HG03108 (cell line): Measurements from ENCODE around the gene PSG4.
"Not testable (repeated sequence)": the region's sequence is repeated elsewhere in the genome, so short reads cannot be mapped to it uniquely, and the experiment has no call there.

Experiments
- ATAC-seq: cut with Tn5 transposase; IDR thresholded peaks from one replicate; pipeline ENCODE4 v1.9.1; 2021; ENCODE audit warnings: moderate library complexity; ENCODE audit not compliant: unreplicated experiment

PSG4 gene

DNA sequence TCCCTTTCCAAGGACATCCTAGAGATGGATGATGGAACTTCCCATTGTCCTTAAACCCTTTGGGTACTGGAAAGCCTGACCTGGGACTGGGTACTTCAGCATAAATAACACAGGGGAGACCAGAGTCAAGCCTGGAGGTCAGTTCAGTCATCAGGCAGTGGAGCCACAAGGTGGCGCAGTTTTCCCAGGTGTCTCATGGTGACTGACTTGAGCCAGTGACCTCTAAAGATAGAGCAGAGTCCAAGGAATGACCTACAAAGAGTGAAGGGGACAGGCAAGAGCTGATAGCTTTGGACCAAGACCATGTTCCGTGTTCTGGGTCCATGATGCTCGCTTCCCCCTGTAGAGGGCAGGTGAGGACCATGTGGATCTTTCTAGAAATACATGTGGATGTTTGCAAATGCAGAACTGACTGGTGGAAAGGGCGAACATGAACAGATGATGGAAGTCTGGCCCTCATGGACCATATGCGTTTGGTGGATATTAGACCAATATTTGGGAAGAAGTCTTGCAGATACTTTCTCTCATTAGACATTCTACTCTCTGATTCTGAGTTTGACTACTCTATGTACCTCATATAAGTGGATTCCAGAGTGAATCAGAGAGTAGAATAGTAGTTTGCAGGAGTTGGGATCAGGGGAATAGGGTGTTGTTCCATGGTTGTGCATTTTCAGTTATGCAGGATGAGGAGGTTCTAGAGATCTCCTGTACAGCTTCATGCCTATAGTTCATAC, 6.6 kb downstream of the PSG4 start:
- ATAC-seq = not testable (repeated sequence)

DNA sequence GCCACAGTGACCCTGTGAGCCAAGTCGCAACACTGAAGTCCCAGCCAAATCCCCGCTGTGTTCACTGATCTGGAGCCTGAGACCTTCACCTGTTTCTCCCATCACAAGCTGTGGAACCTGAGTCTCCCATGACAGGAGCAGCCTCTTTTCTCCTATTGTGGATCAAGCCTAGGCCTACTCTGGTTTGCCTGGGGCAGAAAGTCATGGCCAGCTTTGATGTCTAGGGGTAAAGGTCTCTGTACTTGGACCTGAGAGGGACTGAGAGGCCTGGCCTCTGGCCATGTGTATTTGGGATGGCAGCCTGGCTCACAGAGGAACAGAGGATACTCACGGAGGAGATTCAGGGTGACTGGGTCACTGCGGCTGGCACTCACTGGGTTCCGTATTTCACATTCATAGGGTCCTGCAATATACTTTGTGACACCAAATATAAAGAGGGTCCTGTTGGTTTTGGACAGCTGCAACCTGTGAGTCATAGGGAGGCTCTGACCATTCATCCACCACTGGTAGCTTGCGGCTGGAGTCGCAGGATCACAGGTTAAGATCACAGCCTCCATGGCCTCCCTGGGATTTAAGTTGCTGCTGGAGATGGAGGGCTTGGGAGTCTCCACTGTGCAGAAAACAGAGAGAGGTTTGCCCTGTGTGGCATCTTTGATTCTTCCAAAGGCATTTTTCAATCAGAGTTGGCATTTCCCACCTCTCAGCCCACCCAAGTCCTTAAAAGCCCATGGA, 7.6 kb downstream of the PSG4 start:
- not testable (repeated sequence) for ATAC-seq

DNA sequence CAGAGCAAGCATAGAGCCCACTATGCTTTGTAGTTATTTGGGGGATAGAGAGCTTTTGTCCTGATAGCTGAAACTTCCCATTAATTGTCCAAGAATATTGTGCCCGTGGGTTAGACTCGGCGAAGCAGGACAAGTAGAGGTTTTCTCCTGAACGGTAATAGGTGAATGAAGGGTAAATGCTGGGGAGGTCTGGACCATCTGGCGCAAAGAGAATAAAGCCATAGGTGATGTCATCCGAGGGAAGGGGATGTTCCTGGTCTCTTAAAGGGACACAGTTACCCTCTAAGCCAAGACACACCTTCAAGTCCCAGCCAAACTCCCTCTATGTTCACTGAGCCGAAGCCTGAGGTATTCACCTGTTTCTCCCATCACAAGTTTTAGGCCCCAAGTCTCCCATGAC, 11.0 kb downstream of the PSG4 start:
- ATAC-seq = not testable (repeated sequence)

DNA sequence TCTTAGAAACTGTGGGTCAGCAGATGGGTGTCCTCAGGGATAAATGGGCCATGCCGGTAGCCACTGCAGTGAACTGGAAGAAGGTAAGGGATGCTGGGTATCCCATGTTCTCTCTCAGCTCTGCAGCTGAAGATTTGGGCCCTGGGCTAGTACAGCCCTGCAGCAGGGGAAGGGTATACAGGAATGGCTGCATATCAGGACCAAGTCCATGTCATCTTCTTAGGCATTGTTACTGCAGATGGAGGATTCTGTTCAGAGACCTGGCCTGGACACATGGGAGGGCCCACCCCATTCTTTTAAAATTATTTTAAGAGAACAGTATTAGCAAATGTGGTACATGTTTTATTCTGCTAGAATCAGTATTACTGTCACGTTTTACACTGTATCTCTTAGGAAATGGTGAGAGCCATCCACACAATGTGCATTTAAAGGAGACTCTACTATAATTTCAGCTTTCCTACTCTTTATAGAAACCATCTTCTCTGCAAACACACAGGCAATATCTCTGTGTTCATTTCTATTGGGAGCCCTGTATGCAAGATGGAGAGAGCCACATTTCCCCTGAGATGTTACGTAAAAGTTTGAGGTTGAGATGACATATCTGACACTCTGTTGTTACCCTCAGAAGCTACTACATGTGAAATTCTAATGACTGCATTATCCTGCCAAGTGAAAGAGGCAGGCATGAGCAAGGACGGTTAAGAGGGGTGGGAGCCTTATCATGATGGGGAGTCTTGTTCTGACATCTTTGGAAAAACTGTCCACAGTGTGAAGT, 12.9 kb downstream of the PSG4 start:
- ATAC-seq = not testable (repeated sequence)

DNA sequence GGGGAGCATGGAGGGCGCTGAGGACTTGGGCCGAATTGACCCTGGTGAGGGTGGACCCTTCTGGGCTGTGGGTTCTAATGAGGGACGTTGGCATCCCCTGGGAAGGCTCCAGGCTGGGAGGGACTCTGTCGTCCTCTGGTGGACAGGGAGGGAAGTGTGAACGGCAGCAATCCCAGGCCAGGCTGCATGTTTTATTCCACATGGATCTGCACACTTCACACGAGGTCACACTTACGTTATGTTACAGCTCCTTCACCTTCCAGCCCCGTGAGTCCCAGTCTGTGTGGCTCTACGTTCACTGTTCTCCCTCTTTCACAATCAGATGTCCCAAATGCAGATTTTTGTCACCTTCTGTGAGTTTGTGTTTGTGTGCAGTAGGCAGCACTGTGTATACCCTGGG, 17.3 kb downstream of the PSG4 start:
- not testable (repeated sequence) for ATAC-seq

DNA sequence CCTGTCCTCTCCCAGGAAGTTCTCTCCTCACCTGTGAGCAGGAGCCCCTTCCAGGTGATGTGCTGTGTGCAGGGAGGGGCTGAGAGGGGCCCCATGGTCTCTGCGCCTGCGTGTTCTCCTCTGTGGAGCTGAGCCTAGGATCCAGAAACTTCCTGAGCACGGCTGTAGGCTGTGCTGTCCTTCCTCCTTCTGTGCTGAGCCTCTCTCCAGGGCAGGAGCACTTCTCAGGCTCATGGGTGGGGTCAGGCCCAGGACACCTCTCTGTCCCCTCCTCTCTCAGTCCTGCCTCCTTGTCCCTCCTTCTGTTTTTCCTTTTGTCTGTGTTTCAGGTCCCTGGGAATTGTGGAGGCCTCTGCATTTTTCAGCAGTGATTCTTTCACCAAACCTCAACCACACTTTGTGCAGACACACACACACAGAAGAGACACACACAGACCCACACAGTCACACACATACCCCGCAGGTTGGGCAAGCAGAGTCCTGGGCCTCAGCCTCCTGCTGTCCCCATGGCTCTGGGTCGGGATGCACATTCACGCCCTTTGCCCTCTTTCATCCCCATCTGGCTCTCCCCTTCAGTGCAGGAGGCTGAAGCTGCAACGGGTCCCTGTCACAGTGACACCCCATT, 19.0 kb downstream of the PSG4 start, which contains the start of gene PSG5:
Gene PSG5 (minus strand): TSS at position 226 of the 625 bp plus-strand sequence. CDS start 131 bp downstream, at position 95.
- not testable (repeated sequence) for ATAC-seq

DNA sequence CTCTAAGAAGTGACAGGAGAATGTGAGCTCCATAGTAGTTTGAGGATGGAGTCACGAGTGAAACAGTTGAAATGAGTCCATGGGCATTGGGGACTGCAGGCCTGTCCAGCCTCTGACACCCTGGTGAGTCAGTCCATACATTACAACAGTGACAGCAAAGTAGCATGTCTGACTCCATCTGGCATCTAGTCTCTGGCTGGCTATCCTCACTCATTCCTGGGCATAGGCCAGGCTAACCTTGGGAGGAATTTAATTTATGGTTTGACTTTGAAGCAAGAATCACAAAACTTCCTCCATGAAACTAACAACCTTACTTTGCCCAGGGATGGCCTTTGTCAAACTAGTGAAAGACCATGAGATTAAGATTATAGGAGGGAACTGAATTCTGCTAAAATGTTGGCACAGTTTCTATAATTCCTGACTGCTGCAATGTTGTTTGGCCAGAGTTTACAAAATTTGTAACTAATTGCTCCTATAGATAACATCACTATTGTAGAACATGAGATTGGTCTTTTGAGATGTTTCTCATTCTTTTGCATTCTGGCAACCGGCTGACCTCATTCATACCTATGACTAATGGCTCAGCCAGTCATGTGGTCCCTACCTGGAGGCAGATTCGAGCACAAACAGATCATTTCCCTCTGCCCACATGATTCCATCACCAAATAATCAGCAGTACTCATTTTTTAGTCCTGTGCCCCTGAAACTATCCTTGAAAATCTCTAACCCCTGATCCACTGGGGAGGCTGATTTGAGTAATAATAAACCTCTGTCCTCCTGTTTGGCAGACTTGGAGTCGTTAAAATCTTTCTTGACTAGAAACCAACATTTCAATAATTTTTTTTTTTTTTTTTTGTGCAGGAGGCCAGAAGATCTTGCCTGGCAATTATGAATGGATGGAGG, 23.3 kb downstream of the PSG4 start:
- ATAC-seq = not testable (repeated sequence)

DNA sequence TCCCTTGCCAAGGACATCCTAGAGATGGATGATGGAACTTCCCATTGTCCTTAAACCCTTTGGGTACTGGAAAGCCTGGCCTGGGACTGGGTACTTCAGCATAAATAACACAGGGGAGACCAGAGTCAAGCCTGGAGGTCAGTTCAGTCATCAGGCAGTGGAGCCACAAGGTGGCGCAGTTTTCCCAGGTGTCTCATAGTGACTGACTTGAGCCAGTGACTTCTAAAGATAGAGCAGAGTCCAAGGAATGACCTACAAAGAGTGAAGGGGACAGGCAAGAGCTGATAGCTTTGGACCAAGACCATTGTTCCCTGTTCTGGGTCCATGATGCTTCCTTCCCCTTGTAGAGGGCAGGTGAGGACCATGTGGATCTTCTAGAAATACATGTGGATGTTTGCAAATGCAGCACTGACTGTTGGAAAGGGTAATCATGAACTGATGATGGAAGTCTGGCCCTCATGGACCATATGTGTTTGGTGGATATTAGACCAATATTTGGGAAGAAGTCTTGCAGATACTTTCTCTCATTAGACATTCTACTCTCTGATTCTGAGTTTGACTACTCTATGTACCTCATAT, 25.8 kb downstream of the PSG4 start:
- not testable (repeated sequence) for ATAC-seq

DNA sequence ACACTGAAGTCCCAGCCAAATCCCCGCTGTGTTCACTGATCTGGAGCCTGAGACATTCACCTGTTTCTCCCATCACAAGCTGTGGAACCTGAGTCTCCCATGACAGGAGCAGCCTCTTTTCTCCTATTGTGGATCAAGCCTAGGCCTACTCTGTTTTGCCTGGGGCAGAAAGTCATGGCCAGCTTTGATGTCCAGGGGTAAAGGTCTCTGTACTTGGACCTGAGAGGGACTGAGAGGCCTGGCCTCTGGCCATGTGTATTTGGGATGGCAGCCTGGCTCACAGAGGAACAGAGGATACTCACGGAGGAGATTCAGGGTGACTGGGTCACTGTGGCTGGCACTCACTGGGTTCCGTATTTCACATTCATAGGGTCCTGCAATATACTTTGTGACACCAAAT, 26.9 kb downstream of the PSG4 start:
- not testable (repeated sequence) for ATAC-seq

DNA sequence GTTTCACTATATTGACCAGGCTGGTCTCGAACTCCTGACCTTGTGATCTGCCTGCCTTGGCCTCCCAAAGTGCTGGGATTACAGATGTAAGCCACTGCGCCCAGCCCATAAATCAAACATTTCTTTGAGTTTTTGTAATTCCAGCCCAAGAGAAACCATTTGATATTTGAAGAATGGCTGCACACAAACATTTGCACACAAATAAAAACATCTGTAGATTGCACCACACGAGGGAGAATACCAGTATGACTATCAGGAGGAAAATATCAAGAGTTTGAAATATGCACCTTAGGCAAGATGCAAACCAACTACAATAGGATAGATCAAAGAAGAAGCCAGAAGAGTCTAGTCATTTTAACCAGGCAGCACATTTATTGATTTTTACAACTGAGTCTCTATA, 39.5 kb downstream of the PSG4 start:
- ATAC-seq = not testable (repeated sequence)

DNA sequence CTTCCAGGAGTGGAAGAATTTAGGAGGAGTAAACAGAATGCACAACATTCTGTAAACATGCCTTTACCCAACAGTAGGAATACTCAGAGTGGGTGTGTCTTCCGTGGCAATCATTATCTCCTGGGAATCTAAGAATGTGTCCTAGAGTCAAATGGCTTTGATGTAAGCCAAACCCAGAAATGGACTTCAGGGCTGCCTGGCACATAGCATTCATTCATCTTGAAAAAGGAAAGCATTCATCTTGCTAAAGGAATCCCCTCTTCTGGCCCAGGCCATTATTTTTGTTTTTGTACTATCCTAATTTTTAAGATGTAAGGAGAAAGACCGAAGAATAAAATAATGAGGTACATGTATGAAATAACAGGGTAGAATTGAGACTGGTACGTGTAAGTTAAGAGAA, 42.3 kb downstream of the PSG4 start:
- ATAC-seq = not testable (repeated sequence)

DNA sequence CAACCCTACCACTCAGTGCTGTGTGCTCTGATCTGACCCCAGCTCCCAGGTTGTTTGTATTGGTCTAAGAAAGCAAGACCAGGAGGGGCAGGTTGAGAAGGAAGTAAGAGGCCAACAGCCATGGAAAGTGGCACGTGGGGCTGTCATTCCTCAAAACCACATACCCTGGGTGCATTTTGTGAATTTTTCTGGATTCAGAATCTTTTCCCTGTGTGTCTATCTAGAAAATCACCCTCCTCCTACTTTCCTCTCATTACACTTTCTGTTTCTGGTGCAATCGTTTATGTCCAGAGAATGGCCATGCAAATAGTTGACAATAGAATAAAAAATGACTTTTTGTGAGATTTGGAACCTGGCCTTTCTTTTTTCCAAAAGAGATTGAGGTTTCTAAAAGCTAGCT, 43.2 kb downstream of the PSG4 start:
- ATAC-seq = not testable (repeated sequence)

DNA sequence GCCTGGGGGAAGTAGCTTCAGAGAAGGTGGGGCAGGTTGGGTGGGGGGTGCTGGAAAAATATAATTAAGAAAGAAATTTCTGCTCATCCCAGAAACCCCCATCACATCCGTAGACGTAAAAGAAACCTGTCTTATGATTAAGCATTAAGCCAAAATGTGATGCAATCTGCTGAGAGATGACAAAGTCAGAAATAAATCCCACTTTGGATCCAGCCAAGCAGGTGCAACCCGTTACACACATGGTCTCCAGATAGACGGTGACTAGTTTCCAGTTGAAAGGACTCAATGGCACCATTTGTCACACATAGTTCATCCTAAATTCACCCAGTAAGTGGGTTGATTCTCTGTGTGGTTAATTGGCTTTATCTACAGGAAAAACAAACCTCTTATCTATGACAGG, 53.2 kb downstream of the PSG4 start:
- ATAC-seq = no peak

DNA sequence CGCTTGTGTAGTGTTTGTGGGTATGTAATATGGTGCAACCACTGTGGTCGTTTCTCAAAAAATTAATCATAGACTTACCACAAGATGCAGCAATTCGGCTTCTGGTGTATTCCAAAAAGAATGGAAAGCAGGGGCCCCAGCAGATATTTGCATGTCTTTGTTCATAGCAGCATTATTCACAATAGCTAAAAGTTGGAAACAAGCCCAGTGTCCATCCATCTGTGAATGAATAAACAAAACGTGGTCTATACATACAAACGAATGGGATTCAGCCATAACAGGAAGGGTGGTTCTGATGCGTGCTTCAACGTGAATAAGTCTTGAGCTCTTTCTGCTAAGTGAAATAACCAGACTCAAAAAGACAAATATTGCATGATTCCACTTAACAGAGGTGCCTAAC, 55.6 kb downstream of the PSG4 start:
- not testable (repeated sequence) for ATAC-seq

DNA sequence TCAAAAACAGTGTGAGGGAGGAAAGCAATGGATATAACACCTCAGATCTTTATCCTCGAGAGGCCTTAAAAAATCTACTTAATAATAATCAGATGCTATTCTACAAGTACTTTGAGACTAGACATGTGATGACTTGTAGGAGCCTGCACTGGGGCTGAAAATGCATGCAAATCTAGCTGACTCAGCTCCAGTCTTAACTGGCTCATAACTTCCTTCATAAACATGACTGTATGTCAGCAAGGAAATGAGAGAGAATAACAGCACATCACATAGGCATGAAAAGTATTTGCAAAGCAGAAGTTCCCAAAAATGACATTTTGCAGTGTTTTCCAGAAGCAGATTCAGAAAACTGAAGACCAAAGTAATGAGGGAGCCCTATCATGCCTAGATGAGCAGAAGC, 57.2 kb downstream of the PSG4 start:
- ATAC-seq = no peak
